ENCODE data around the gene LTBP2. TPM values are rescaled to one million over a fixed set of nuclear protein-coding genes. Genes with fewer than 3 reads are reported as not detected.

LTBP2 gene
- total RNA-seq, 1 donor from 2014 or later: 1.9 TPM

DNA sequence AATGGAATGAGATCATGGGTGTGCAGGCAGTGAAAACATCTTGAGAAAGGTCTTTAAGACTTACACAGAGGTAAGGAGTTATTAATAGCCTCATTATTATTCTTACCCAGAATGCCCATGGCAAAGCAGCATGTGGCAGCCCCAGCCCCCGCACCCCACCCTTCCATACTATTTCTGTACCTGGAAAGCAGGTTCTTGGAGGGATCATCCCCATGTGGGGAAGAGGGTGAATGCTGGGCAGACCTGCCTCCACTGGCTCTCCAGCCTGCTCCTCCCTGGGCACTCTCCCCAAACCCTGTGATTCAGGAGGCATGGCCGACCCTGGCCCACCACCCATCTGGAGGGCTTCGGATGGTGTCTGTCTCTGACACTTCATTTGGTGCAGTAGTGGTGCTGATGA, 147.3 kb downstream of the LTBP2 start:
- no peaks in the 10 kb centered on the region for H3K9me3 Mint-ChIP-seq (ENCODE audit: unreplicated experiment)
- peaks cover 18% of the 10 kb centered on the region for H3K4me1 Mint-ChIP-seq (ENCODE audit: unreplicated experiment)
- peaks cover 3% of the 10 kb centered on the region for H3K27me3 Mint-ChIP-seq (ENCODE audit: unreplicated experiment)
- no peak for DNase-seq (ENCODE audit: low spot score)
- no peak overlapping the region for H3K4me3 Mint-ChIP-seq (ENCODE audit: unreplicated experiment)
- peaks cover 8% of the 10 kb centered on the region for H3K36me3 Mint-ChIP-seq (ENCODE audit: low read depth, unreplicated experiment)
- no peak overlapping the region for H3K27ac Mint-ChIP-seq (ENCODE audit: unreplicated experiment)
- TF ChIP-seq, protein P1, sequence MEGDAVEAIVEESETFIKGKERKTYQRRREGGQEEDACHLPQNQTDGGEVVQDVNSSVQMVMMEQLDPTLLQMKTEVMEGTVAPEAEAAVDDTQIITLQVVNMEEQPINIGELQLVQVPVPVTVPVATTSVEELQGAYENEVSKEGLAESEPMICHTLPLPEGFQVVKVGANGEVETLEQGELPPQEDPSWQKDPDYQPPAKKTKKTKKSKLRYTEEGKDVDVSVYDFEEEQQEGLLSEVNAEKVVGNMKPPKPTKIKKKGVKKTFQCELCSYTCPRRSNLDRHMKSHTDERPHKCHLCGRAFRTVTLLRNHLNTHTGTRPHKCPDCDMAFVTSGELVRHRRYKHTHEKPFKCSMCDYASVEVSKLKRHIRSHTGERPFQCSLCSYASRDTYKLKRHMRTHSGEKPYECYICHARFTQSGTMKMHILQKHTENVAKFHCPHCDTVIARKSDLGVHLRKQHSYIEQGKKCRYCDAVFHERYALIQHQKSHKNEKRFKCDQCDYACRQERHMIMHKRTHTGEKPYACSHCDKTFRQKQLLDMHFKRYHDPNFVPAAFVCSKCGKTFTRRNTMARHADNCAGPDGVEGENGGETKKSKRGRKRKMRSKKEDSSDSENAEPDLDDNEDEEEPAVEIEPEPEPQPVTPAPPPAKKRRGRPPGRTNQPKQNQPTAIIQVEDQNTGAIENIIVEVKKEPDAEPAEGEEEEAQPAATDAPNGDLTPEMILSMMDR (IDR thresholded peaks at IDR 0.05; ENCODE audit: unreplicated experiment): no peak

DNA sequence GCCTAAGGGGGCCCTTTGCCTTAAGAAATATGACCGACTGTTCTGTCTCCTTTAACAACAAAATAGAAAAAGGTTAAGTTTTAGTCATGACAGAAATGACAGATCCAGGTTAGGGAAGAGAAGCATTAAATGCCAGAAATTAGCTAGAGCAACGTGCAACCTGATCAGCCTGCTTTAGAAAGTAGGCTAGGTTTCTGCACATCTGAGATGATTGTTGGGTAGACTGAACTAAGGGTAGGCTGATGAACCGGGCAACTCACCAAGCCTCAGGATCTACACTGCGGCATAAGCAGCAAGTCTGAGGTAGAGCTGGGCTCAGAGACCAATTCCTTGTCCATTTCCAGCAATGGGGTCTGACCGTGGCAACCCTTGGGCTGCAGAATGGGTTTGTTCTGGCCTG, 148.3 kb downstream of the LTBP2 start:
- no peak for DNase-seq (ENCODE audit: low spot score)
- H3K27me3 Mint-ChIP-seq (ENCODE audit: unreplicated experiment): peaks cover 2% of the 10 kb centered on the region
- TF ChIP-seq, protein P1 (IDR thresholded peaks at IDR 0.05; ENCODE audit: unreplicated experiment): no peak
- peaks cover 25% of the 10 kb centered on the region for H3K4me1 Mint-ChIP-seq (ENCODE audit: unreplicated experiment)
- H3K9me3 Mint-ChIP-seq (ENCODE audit: unreplicated experiment): no peaks in the 10 kb centered on the region
- H3K27ac Mint-ChIP-seq (ENCODE audit: unreplicated experiment): no peak overlapping the region
- H3K36me3 Mint-ChIP-seq (ENCODE audit: low read depth, unreplicated experiment): peaks cover 8% of the 10 kb centered on the region
- H3K4me3 Mint-ChIP-seq (ENCODE audit: unreplicated experiment): no peak overlapping the region

DNA sequence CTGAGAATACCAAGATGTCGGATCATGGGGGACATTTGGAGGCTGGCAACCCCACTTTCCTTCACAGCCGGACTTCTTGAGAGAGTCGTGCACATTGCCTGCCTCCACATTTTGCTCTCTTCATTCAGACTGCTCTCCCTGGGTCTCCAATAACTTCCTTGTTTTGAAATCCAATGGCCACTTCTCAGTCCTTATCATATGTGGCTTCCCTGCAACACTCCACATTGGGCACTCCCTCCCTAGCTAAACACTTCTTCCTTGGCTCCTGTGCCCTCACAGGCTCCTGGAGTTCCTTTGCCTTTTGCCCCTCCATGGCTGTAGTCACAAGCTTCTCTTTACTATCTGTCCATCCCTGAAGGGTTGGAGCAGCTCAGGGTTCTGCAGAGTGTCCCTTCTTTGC, 149.0 kb downstream of the LTBP2 start:
- H3K36me3 Mint-ChIP-seq (ENCODE audit: low read depth, unreplicated experiment): peaks cover 3% of the 10 kb centered on the region
- no peak overlapping the region for H3K27ac Mint-ChIP-seq (ENCODE audit: unreplicated experiment)
- no peak for DNase-seq (ENCODE audit: low spot score)
- H3K4me1 Mint-ChIP-seq (ENCODE audit: unreplicated experiment): peaks cover 27% of the 10 kb centered on the region
- H3K4me3 Mint-ChIP-seq (ENCODE audit: unreplicated experiment): no peak overlapping the region
- H3K9me3 Mint-ChIP-seq (ENCODE audit: unreplicated experiment): no peaks in the 10 kb centered on the region
- no peaks in the 10 kb centered on the region for H3K27me3 Mint-ChIP-seq (ENCODE audit: unreplicated experiment)
- TF ChIP-seq, protein P1 (IDR thresholded peaks at IDR 0.05; ENCODE audit: unreplicated experiment): no peak

DNA sequence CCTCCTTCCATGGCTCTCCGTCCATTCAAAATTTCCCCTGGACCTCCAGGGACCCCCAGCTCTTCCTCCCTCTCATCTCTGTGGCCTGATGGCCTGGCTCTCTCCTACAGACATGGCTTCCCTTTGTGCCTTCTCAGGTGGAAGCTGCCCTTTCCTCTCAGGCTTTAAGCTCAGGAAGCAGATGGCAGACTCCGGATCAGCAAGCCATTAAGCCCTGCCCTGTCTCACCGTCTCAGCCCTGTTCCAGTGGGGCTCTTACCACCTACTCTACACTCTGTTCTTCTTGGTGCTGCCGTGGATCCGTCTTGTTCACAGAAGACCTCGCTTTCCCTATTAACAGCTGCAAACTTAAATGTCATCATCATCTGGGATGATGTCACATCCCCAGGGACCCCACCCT, 152.1 kb downstream of the LTBP2 start:
- Mint-ChIP-seq H3K36me3 (ENCODE audit: low read depth, unreplicated experiment) (peaks cover 6% of the 10 kb centered on the region), H3K4me1 (ENCODE audit: unreplicated experiment) (peaks cover 30% of the 10 kb centered on the region), H3K27ac (ENCODE audit: unreplicated experiment) (peak overlapping the region; percentile 88), H3K27me3 (ENCODE audit: unreplicated experiment) (peaks cover 4% of the 10 kb centered on the region), H3K9me3 (ENCODE audit: unreplicated experiment) (no peaks in the 10 kb centered on the region), H3K4me3 (ENCODE audit: unreplicated experiment) (peak overlapping the region; percentile 37)
- DNase-seq (ENCODE audit: low spot score): no peak
- TF ChIP-seq, protein P1 (IDR thresholded peaks at IDR 0.05; ENCODE audit: unreplicated experiment): no peak

DNA sequence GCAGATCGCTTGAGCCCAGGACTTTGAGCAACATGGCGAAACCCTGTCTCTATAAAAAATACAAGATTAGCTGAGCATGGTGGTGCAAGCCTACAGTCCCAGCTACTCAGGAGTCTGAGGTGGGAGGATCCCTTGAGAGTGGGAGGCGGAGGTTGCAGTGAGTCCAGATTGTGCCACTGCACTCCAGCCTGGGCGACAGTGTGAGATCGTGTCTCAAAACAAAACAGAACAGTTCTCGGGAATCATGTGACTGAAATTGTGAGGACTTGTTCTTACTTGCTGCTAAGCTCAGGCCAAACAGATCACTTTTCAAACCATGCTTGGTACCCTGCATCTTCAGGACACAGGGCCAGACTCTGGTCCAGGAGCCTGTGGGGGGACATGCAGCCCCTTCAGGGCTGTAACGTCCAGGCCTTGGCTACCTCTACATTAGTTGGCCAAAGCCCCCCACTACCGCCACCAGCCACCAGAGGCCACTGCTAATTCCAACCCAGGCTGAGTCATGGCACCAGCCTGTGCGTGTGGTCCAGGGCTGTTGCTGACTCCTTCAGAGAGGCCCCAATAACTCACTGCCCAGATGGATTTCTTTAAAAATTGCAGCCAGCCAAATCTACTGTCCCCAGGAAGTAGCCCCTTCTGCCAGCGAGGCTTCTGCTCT, 152.6 kb downstream of the LTBP2 start:
- TF ChIP-seq, protein P1 (IDR thresholded peaks at IDR 0.05; ENCODE audit: unreplicated experiment): peak; percentile 62
- H3K27me3 Mint-ChIP-seq (ENCODE audit: unreplicated experiment): peaks cover 4% of the 10 kb centered on the region
- H3K4me1 Mint-ChIP-seq (ENCODE audit: unreplicated experiment): peaks cover 30% of the 10 kb centered on the region
- peaks cover 4% of the 10 kb centered on the region for H3K9me3 Mint-ChIP-seq (ENCODE audit: unreplicated experiment)
- peaks cover 6% of the 10 kb centered on the region for H3K36me3 Mint-ChIP-seq (ENCODE audit: low read depth, unreplicated experiment)
- peak; percentile 60 for DNase-seq (ENCODE audit: low spot score)
- peak overlapping the region; percentile 88 for H3K27ac Mint-ChIP-seq (ENCODE audit: unreplicated experiment)
- no peak overlapping the region for H3K4me3 Mint-ChIP-seq (ENCODE audit: unreplicated experiment)
